CD4-positive, alpha-beta T cell treated with Interleukin-17A for 1 hour (primary cell): ENCODE data around the gene RGP1.

ENCODE experiments used
- DNase-seq: peaks from one replicate; pipeline ENCODE4 v3.0.0-alpha.2; 2020

RGP1 gene

GRCh38 chr9:35723426-35723825 is 25.7 kb upstream of the RGP1 start:
- DNase-seq = no peak

GRCh38 chr9:35723908-35724307 is 25.2 kb upstream of the RGP1 start:
- DNase-seq = no peak

- no peak for DNase-seq
Observed at GRCh38 chr9:35725362-35725761, 23.7 kb upstream of the RGP1 start.

- peak; percentile 38 for DNase-seq
Observed at GRCh38 chr9:35726931-35727330, 22.2 kb upstream of the RGP1 start.

GRCh38 chr9:35727676-35728040 is 21.4 kb upstream of the RGP1 start:
- DNase-seq = no peak

GRCh38 chr9:35728041-35728971 is 20.8 kb upstream of the RGP1 start:
- peak; percentile 50 for DNase-seq

- no peak for DNase-seq
Observed at GRCh38 chr9:35729101-35729500, 20.0 kb upstream of the RGP1 start.

- DNase-seq = peak; percentile 61
Observed at GRCh38 chr9:35729700-35730485, 19.2 kb upstream of the RGP1 start.

GRCh38 chr9:35730486-35730854 is 18.6 kb upstream of the RGP1 start:
- DNase-seq = no peak

- no peak for DNase-seq
Observed at GRCh38 chr9:35731415-35732184, 17.5 kb upstream of the RGP1 start.

GRCh38 chr9:35732185-35732799 is 16.8 kb upstream of the RGP1 start, which contains the start of the genes CREB3 and TLN1:
CREB3 (plus strand) TSS chr9:35732666; CDS start chr9:35732773, 107 bp downstream.
TLN1 (minus strand) TSS chr9:35732195; CDS start chr9:35725694, 6,501 bp downstream.
- peak; percentile 98 for DNase-seq

GRCh38 chr9:35732800-35733541 is 16.1 kb upstream of the RGP1 start:
- peak; percentile 45 for DNase-seq

GRCh38 chr9:35734096-35734495 is 15.0 kb upstream of the RGP1 start:
- no peak for DNase-seq

- peak; percentile 82 for DNase-seq
Observed at GRCh38 chr9:35736201-35736633, 12.9 kb upstream of the RGP1 start.

GRCh38 chr9:35737143-35737542 is 11.9 kb upstream of the RGP1 start:
- DNase-seq = no peak

- no peak for DNase-seq
Observed at GRCh38 chr9:35738186-35738585, 10.9 kb upstream of the RGP1 start.

GRCh38 chr9:35738924-35739323 is 10.2 kb upstream of the RGP1 start:
- DNase-seq = no peak

- no peak for DNase-seq
Observed at GRCh38 chr9:35740243-35740642, 8.8 kb upstream of the RGP1 start.

GRCh38 chr9:35741740-35742139 is 7.3 kb upstream of the RGP1 start:
- no peak for DNase-seq

GRCh38 chr9:35743452-35743851 is 5.6 kb upstream of the RGP1 start:
- no peak for DNase-seq

- no peak for DNase-seq
Observed at GRCh38 chr9:35743880-35744518, 5.1 kb upstream of the RGP1 start.
